Inferior parietal cortex (tissue), 1 donor: ENCODE measurements around the gene CALR3.
"Not testable (repeated sequence)": the region's sequence is repeated elsewhere in the genome, so short reads cannot be mapped to it uniquely, and the experiment has no call there.

ENCODE experiments used
- DNase-seq: peaks from one replicate; pipeline ENCODE4 v3.0.0-alpha.2; 2016; ENCODE audit errors: extremely low spot score

CALR3 gene

GRCh38 chr19:16524991-16525734 lies 29.2 kb upstream of the CALR3 start:
- DNase-seq, result no peak

GRCh38 chr19:16522559-16523377 lies 26.8 kb upstream of the CALR3 start:
- DNase-seq, result no peak

GRCh38 chr19:16521715-16522289 lies 25.8 kb upstream of the CALR3 start:
- no peak for DNase-seq

GRCh38 chr19:16520986-16521624 lies 25.1 kb upstream of the CALR3 start:
- no peak for DNase-seq

GRCh38 chr19:16520074-16520973 lies 24.4 kb upstream of the CALR3 start:
- no peak for DNase-seq

GRCh38 chr19:16519230-16519687 lies 23.3 kb upstream of the CALR3 start:
- DNase-seq, result no peak

GRCh38 chr19:16518483-16519229 lies 22.7 kb upstream of the CALR3 start:
- no peak for DNase-seq

GRCh38 chr19:16518061-16518460 lies 22.1 kb upstream of the CALR3 start:
- no peak for DNase-seq

- DNase-seq, result no peak
Measured at GRCh38 chr19:16516923-16517610, 21.1 kb upstream of the CALR3 start.

- no peak for DNase-seq
Measured at GRCh38 chr19:16516381-16516780, 20.4 kb upstream of the CALR3 start.

GRCh38 chr19:16514383-16515019 lies 18.5 kb upstream of the CALR3 start:
- no peak for DNase-seq

- DNase-seq, result not testable (repeated sequence)
Measured at GRCh38 chr19:16512611-16513010, 16.6 kb upstream of the CALR3 start.

- DNase-seq, result peak; percentile 66
Measured at GRCh38 chr19:16509141-16510061, 13.4 kb upstream of the CALR3 start.

- no peak for DNase-seq
Measured at GRCh38 chr19:16508546-16508945, 12.6 kb upstream of the CALR3 start.

- no peak for DNase-seq
Measured at GRCh38 chr19:16506961-16507360, 11.0 kb upstream of the CALR3 start.

- not testable (repeated sequence) for DNase-seq
Measured at GRCh38 chr19:16506161-16506560, 10.2 kb upstream of the CALR3 start.

GRCh38 chr19:16504271-16504670 lies 8.3 kb upstream of the CALR3 start:
- DNase-seq, result no peak

- no peak for DNase-seq
Measured at GRCh38 chr19:16497837-16498236, 1.9 kb upstream of the CALR3 start.
